Panc1 (cell line): ENCODE results near the gene ATP6V1G1. TPM values are rescaled to one million over a fixed set of nuclear protein-coding genes. Genes with fewer than 3 reads are reported as not detected.

Experiments used
- ATAC-seq: fragments of 200-7000 bp; cut with Tn5 transposase; 2 replicates; pipeline ENCODE4 v1.9.1; 2020; ENCODE audit warnings: mild to moderate bottlenecking, moderate library complexity
- BruUV-seq: library from RNA; stranded (reverse); fragments of 400-500 nt; replicated peaks from 2 replicates; lab custom pipeline; 2021; lab: Mats Ljungman, UMichigan
- CTCF ChIA-PET: fragments of 300-600 bp; sonication (Branson Sonifier 250); formaldehyde crosslinking; loops from one replicate; lab custom pipeline; 2022; ENCODE audit warnings: antibody characterized with exemption; lab: Charles Lee
- POLR2A ChIA-PET: fragments of 300-600 bp; sonication (Branson Sonifier 250); formaldehyde crosslinking; loops from one replicate; lab custom pipeline; 2022; ENCODE audit warnings: antibody characterized with exemption; lab: Charles Lee
- DNase-seq: peaks from one replicate; pipeline ENCODE4 v3.0.0-alpha.2; 2010; ENCODE audit warnings: low read depth, low spot score
- H3K27ac ChIP-seq: 2 replicates; pipeline ENCODE4 v1.5.1; 2011; ENCODE audit warnings: mild to moderate bottlenecking, low read length, inconsistent platforms
- H3K27me3 ChIP-seq: fragments of 200-500 bp; sonication (Bioruptor generic); 2 replicates; pipeline ENCODE4 v1.6.0; 2014; ENCODE audit warnings: low read length, inconsistent platforms; ENCODE audit not compliant: control insufficient read depth, insufficient read depth
- H3K36me3 ChIP-seq: fragments of 200-500 bp; sonication (Bioruptor generic); 2 replicates; pipeline ENCODE4 v1.5.1; 2014; ENCODE audit warnings: inconsistent platforms, mild to moderate bottlenecking, low read length, moderate library complexity; ENCODE audit not compliant: control insufficient read depth, insufficient read depth
- H3K4me1 ChIP-seq: 2 replicates; pipeline ENCODE4 v1.5.1; 2011; ENCODE audit warnings: inconsistent platforms, mild to moderate bottlenecking, low read length, moderate library complexity; ENCODE audit not compliant: control insufficient read depth, insufficient read depth
- H3K4me3 ChIP-seq, 2 experiments: 2 replicates each; pipeline ENCODE4 v1.5.1; 2011 to 2012; ENCODE audit warnings: low read depth in 2 of 2, low read length in 2 of 2, mild to moderate bottlenecking in 2 of 2, inconsistent platforms in 1 of 2, moderate library complexity in 1 of 2
- H3K9me3 ChIP-seq: fragments of 200-500 bp; sonication (Bioruptor generic); 2 replicates; pipeline ENCODE4 v1.5.1; 2014; ENCODE audit warnings: low read depth, mild to moderate bottlenecking, inconsistent platforms, low read length, moderate library complexity; ENCODE audit not compliant: control insufficient read depth, insufficient read depth
- CTCF ChIP-seq: fragments of 450-650 bp; IDR thresholded peaks from 2 replicates; pipeline ENCODE4 v1.5.1; 2017; ENCODE audit warnings: mild to moderate bottlenecking
- POLR2AphosphoS5 ChIP-seq: IDR thresholded peaks from 2 replicates; pipeline ENCODE4 v1.6.1; 2012; ENCODE audit warnings: mild to moderate bottlenecking, low read depth, low read length, moderate library complexity
- SIN3A ChIP-seq: IDR thresholded peaks from 2 replicates; pipeline ENCODE4 v1.6.1; 2012; ENCODE audit warnings: low read depth, mild to moderate bottlenecking, low read length, moderate library complexity, borderline replicate concordance; ENCODE audit not compliant: insufficient read depth
- TCF7L2 ChIP-seq: IDR thresholded peaks from 2 replicates; pipeline ENCODE4 v1.6.1; 2011; ENCODE audit warnings: mild to moderate bottlenecking, low read depth, low read length, inconsistent platforms
- in situ Hi-C: cut with HindIII; loops from 2 replicates; pipeline ENCODE4 v1.10.0; 2016; ENCODE audit warnings: low sequenced_read_pairs, low pct_unique_long_range_greater_than_20kb
- intact Hi-C: fragments of 100-400 bp; cut with micrococcal nuclease; formaldehyde crosslinking; loops from one replicate; pipeline ENCODE4 v1.10.0; 2022; ENCODE audit not compliant: unreplicated experiment
- total RNA-seq: library from RNA; stranded (reverse); gene quantifications from one replicate; pipeline ENCODE4 v1.2.1, GENCODE V29; 2021; ENCODE audit not compliant: unreplicated experiment
- TF ChIP-seq, protein P1 (sequence below), 2 experiments: IDR thresholded peaks; 2 replicates each; pipeline ENCODE4 v1.6.1; 2011 to 2012; ENCODE audit warnings: low read depth in 2 of 2, control low read depth in 1 of 2, low read length in 1 of 2, mild to moderate bottlenecking in 1 of 2, moderate library complexity in 1 of 2; ENCODE audit not compliant: insufficient read depth in 1 of 2

The ATP6V1G1 gene
- total RNA-seq, 1 experiment from 2014 or later = 71.8 TPM

DNA sequence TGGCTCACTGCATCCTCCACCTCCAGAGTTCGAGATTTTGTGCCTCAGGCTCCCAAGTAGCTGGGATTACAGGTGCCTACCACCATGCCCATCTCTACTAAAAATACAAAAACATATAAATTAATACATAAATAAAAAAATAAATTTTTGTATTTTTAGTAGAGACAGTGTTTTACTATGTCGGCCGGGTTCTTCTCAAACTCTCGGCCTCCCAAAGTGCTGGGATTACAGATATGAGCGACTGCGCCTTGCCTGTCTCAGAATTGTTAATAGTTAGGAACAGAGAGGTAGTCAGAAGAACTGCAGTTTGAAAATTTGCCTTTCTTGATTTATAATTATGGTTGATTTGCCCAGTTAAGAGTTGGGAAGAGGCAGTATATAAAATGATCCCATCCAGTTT, 2.8 kb downstream of the ATP6V1G1 start:
- peaks cover 5% of the 10 kb centered on the region for H3K4me1 ChIP-seq
- no peak for DNase-seq
- ChIA-PET POLR2A (no interaction called here), CTCF (no interaction called here)
- H3K36me3 ChIP-seq = peaks cover 13% of the 10 kb centered on the region
- BruUV-seq = no TSS peak
- H3K27ac ChIP-seq = no peak overlapping the region
- no peak overlapping the region for H3K4me3 ChIP-seq
- ATAC-seq = no peak
- H3K27me3 ChIP-seq = no peaks in the 10 kb centered on the region
- H3K9me3 ChIP-seq = no peaks in the 10 kb centered on the region
- in situ Hi-C loops = no loop called here
- TF ChIP-seq POLR2AphosphoS5 (no peak), CTCF (no peak), TCF7L2 (no peak), SIN3A (no peak)
- TF ChIP-seq, protein P1, sequence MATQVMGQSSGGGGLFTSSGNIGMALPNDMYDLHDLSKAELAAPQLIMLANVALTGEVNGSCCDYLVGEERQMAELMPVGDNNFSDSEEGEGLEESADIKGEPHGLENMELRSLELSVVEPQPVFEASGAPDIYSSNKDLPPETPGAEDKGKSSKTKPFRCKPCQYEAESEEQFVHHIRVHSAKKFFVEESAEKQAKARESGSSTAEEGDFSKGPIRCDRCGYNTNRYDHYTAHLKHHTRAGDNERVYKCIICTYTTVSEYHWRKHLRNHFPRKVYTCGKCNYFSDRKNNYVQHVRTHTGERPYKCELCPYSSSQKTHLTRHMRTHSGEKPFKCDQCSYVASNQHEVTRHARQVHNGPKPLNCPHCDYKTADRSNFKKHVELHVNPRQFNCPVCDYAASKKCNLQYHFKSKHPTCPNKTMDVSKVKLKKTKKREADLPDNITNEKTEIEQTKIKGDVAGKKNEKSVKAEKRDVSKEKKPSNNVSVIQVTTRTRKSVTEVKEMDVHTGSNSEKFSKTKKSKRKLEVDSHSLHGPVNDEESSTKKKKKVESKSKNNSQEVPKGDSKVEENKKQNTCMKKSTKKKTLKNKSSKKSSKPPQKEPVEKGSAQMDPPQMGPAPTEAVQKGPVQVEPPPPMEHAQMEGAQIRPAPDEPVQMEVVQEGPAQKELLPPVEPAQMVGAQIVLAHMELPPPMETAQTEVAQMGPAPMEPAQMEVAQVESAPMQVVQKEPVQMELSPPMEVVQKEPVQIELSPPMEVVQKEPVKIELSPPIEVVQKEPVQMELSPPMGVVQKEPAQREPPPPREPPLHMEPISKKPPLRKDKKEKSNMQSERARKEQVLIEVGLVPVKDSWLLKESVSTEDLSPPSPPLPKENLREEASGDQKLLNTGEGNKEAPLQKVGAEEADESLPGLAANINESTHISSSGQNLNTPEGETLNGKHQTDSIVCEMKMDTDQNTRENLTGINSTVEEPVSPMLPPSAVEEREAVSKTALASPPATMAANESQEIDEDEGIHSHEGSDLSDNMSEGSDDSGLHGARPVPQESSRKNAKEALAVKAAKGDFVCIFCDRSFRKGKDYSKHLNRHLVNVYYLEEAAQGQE (IDR thresholded peaks at IDR 0.05; ENCODE audit: insufficient read depth in 1 of 2, low read depth in 2 of 2, low read length in 1 of 2) = no peak
- intact Hi-C loops = no loop called here

DNA sequence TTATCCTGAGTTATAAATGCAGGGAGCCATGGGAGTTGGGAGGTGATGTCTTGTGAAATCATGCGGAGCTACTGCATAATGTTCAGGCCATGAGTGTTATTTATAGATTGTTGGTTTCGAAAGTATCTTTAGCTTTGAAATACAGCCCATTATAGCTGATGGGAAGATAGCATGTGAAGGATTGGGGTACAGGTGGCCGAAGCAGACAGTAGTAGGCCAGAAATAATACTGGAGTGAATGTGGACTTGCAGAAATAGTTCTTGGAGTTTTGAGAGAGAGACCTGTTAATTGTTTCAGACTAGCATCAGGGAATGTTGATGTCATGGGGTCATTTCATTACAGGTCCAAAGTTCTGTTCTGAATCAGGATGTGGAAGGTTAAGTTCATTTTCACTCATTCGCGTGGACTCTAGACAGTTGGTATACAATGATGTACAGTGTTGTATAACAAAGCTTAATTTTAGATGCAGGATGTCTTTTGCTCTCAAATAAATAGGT, 3.8 kb downstream of the ATP6V1G1 start:
- ATAC-seq (no peak), DNase-seq (no peak)
- no peak overlapping the region for H3K4me3 ChIP-seq
- intact Hi-C loops (no loop called here), in situ Hi-C loops (no loop called here)
- TF ChIP-seq TCF7L2 (no peak), SIN3A (no peak), POLR2AphosphoS5 (no peak), CTCF (no peak)
- H3K4me1 ChIP-seq = peaks cover 5% of the 10 kb centered on the region
- H3K27ac ChIP-seq = no peak overlapping the region
- ChIA-PET CTCF (no interaction called here), POLR2A (interaction anchor here (0.6 to 1.1 kb wide), 2 partner anchors 11 to 429 kb away, joined by 3 to 4 read pairs; no protein-coding TSS in a partner anchor)
- H3K36me3 ChIP-seq = peaks cover 13% of the 10 kb centered on the region
- H3K9me3 ChIP-seq = no peaks in the 10 kb centered on the region
- no peaks in the 10 kb centered on the region for H3K27me3 ChIP-seq
- BruUV-seq = TSS peak; percentile 24
